GM19467 (cell line): ENCODE data around the gene RNGTT.
"Not testable (repeated sequence)": the region's sequence is repeated elsewhere in the genome, so short reads cannot be mapped to it uniquely, and the experiment has no call there.

Experiments used
- ATAC-seq: cut with Tn5 transposase; IDR thresholded peaks from one replicate; pipeline ENCODE4 v1.9.1; 2021; ENCODE audit warnings: mild to moderate bottlenecking, moderate library complexity; ENCODE audit not compliant: unreplicated experiment

RNGTT gene

GRCh38 chr6:88823998-88824397 is 139.4 kb downstream of the RNGTT start:
- no peak for ATAC-seq

GRCh38 chr6:88815491-88815890 is 147.9 kb downstream of the RNGTT start:
- ATAC-seq, result no peak

GRCh38 chr6:88814909-88815308 is 148.5 kb downstream of the RNGTT start:
- ATAC-seq, result no peak

DNA sequence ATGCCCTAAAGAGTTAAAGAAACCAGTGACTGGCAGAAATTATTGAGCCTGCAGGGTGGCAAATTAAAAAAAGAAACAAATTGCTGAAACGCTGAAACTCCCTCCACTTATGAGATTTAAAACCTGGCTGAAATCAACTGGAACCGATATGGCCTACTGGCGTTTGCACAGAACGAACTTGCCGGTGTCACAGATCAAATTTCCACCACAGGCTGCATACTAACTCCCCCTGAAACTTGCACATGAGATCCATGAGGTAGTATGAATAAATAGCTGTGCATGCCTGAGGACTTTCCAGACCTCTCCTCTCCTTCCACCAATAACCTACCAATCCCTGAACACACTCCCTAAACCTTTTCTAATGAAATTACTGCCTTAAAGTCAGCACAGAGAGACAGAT is 150.4 kb downstream of the RNGTT start:
- no peak for ATAC-seq

DNA sequence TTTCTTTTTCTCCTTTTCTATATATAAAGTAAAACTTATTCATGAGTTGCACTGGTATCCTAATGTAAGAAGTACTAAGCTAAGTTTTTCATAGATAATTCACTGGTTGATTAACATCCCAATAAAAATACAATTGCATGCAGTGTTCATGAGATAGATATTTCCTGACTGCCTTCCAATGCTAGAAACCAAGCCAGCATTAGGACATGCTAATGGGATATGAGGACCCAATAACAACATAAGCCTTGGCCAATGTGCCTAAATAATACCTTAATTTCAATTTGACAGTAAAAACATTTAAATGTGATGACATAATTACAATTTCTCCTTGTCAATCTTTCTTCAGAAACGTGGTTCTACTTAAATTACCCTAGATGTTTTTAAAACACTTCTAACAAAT is 152.7 kb downstream of the RNGTT start:
- no peak for ATAC-seq

DNA sequence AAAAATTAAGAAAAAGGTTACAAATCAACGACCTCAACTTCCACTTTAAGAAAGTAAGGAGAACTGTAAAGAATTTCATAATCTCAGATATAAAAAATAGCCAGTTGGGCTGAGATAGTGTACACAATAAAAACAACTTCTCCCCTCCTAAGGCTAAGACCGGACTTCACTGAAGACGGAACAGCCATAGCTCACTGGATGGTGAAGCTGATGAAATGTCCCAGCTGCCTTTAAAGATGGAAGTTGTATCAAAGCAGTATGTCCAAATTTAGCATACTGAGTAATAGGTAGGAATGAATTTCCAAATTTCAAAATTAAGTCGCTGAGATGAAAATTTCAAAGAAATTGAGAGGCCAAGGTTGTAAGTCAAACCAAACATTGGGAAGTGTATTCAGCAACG is 153.3 kb downstream of the RNGTT start:
- ATAC-seq, result no peak

DNA sequence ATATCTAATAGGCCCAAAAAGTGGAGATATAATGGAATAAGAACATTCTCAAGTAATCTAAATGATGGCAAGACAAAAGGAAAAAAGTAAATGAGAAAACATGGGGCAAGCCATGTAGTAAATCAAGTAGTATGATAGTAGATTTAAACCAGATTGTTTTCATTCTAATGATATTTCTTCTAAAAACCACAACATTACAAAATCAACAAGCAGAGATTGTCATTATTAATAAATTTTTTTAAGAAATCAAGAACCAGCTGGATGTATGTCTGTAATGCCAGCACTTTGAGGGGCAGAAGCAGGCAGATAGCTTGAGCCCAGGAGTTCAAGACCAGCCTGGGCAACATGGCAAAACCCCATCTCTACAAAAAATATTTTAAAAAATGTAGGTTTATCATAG is 155.0 kb downstream of the RNGTT start:
- no peak for ATAC-seq

DNA sequence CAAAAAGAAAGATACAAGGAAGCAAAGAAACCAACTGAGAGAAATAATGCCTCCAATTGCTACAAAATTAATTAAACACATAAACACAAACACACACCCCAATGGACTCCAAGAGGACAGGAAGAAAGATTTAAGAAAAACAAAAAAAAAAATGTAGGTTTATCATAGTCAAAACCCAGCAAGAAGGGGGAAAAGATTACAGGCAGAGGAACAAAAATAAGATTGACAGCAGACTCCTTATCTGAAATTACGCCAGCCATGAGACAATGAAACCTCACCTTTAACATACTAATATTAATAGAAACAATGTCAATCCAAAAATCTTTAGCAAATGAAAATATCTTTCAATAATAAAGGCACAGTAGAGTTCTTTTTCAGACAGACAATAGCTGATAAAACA is 155.8 kb downstream of the RNGTT start:
- ATAC-seq, result no peak

DNA sequence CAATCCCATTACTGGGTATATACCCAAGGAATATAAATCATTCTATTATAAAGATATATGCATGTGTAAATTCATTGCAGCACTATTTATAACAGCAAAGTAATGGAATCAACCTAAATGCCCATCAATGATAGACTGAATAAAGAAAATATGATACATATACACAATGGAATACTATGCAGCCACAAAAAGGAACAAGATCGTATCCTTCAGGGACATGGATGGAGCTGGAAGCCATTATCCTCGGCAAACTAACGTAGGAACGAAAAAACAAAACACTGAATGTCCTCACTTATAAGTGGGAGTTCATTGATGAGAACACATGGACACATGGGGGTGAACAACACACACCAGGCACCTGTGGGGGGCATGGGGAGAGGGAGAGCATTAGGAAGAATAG is 156.7 kb downstream of the RNGTT start:
- ATAC-seq, result no peak

DNA sequence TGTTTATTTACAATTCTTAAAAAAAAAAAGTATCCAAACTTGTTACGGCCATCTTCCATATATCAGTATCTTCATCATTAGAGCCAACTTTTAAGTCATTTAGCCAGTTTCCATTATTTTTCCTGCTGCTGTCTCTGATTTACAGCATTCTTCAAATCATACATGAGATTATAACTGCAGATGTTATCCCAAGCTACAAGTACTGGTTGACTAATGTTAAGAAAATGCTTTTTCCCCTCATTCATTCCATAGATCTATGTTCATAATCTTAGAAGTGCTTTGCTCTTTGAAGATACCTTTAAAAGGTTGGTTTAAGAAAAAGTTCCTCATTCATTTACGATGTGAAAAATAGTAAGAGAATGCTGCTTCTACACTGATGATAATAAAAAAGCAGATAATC is 158.7 kb downstream of the RNGTT start:
- ATAC-seq, result no peak

- no peak for ATAC-seq
These were observed 177.9 kb downstream of the RNGTT start for GRCh38 chr6:88785478-88785877.

DNA sequence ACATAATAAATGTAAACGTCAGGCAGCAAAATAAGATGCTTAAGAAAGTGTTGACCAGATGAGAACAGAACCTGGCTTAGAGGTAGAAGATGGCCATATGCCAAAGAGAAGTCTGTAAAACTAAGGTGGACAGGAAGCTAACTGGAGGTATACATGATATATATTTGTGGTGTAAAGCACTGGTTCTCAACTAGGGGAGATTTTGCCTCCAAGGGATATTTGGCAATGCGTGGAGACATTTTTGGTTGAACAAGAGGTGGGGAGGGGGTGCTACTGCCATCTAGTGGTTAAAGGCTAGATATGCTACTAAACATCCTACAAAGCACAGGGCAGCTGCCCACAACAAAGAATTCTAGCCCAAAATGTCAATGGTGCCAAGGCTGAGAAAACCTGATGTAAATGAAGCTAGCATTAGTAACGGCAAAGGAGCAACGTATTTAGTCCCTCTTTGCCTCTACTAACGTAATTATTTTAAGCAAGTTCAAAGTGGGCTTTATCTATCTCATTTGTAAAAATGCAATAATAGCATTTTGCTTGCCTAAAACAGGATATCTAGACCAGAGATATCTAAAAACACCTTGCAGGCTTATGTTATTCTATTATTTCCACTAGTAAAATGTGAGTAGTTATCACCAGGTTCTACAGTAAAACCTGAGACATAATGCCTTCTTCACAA is 182.6 kb downstream of the RNGTT start:
- no peak for ATAC-seq

DNA sequence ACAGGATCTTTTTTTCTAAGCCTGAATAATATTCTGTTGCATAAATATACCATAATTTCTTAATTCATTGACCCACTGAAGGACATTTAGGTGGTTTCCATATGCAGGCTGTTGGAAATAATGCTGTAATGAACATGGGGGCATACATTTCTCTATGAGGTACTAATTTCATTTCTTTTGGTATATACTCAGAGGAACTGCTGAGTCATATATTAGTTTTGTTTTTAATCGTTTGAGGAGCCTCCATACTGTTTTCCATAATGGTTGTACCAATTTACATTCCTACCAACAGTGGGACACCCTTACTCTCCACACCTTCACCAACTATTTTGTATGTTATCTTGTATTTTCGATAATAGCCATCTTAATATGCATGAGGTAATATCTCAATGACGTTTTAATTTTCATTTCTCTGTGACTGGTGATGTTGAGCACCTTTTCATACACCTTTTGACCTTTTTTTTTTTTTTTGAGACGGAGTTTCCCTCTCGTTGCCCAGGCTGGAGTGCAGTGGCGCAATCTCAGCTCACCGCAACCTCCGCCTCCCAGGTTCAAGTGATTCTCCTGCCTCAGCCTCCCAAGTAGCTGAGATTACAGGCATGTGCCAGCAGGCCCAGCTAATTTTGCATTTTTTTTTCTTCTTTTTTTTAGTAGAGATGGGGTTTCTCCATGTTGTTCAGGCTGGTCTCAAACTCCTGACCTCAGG is 187.4 kb downstream of the RNGTT start:
- no peak for ATAC-seq

DNA sequence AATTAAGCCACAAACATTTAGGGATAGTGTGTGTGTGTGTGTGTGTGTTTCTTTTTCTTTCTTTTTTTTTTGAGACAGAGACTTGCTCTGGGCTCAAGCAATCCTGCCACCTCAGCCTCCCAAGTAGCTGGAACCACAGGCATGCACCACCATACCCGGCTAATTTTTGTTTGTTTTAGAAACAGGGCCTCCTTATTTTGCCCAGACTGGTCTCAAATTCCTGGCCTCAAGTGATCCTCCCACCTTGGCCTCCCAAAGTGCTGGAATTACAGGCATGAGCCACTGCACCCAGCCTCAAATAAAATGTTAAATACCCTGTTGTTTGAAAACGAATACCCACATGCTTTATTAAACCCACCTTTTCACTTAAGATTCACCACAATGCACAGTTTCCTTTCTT is 195.3 kb downstream of the RNGTT start:
- ATAC-seq, result not testable (repeated sequence)

DNA sequence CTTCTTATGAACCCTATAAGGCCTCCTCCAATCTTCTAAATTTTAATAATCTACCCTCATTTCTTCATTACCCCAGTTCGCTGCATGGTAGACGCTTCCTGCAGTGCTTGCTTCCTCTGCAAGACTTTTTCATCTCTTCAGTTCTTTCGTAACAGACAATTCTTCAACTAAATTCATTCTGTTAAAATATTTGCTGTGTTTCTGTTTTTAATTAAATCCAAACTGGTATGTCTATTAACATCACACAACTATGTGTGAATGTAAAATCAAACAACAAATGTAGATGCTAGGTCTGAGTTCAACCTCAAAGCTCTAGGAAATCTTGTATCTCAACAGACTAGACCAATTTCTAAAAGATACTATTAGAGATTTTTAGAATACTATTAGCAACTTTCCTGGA is 199.3 kb downstream of the RNGTT start:
- no peak for ATAC-seq

DNA sequence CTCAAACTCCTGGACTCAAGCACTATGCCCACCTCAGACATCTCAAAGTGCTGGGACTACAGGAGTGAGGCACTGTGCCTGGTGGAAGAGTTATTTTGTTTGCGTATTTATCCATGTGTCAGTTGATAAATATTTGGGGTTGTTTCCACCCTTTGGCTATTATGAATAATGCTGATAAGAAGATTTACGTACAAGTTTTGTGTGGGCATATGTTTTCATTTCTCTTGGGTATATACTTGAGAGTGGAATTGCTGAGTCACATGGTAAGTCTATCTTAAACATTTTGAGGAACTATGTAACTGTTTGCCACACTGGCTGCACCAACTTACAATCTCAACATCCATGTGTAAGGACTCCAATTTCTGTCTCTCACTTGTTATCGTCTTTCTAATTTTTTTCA is 200.3 kb downstream of the RNGTT start:
- no peak for ATAC-seq

DNA sequence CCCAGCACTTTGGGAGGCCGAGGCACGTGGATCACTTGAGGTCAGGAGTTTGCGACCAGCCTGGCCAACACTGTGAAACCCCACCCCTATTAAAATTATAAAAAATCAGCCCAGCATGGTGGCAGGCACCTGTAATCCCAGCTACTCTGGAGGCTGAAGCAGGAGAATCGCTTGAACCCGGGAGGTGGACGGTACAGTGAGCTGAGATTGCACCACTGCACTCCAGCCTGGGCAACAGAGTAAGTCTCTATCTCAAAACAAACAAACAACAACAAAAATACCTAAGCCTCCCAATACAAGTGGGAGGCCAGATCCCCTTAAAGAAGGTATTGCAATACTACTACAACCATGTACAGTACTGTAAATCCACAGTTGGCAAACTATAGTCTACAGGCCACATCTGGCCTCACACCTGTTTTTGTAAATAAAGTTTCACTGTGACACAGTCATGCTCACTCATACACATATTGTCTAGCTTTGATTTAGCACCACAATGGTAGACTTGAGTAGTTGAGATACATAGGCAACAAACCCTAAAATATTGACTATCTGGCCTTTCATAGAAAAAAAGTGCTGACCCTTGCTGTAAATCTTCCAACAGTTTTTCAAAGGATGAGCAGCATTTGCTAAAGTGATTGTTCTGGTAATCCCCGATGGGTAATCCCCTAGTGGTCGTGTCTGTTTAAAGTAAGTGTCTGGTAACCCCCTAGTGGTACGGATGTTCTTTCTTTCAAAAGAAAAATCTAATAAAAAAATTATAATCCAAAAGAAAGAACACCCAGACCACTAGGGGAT is 202.0 kb downstream of the RNGTT start:
- peak; percentile 58 for ATAC-seq

DNA sequence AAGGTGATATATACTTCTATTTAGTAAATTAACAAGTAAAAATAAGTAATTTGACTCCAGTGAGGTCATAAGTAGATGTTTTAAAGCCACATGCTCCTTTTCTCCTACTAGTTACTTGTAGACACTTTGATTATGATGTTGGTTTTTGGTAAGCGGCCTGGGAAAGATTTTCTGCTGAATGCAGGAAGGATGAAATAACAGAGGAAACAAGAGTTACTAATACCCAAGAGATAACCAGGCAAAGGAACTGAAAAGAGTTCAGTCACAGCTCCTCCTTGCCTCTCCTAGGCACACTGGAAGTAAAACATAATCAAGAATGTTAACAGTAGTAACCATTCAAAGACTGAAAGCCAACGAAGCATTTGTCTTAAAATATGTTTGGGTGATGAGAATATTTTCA is 203.3 kb downstream of the RNGTT start:
- ATAC-seq, result no peak

GRCh38 chr6:88750936-88751335 is 212.5 kb downstream of the RNGTT start:
- ATAC-seq, result no peak

GRCh38 chr6:88749849-88750248 is 213.6 kb downstream of the RNGTT start:
- ATAC-seq, result no peak

DNA sequence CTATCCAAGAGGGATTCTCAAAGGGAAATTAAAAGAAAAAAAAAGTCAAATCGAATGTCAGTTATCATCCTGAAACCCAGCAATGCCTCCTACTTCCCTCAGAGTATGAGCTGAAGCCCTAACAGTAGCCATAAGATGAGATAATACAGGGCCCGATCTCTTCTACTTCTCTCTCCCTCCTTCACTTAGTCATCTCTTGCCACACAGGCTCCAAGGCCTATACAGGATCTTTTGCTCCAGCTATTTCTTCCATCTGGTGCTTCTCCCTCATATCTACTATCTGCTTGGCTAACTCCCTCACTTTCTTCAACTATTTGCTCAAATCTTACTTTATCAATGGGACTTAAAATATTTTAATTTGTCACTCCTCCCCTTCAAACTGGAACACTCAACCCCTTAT is 215.3 kb downstream of the RNGTT start:
- ATAC-seq, result no peak

- ATAC-seq, result no peak
These were observed 221.5 kb downstream of the RNGTT start for GRCh38 chr6:88741939-88742338.
